Activated CD8-positive, alpha-beta T cell treated with anti-CD3 and anti-CD28 coated beads for 36 hours (primary cell): ENCODE data around the gene CELF6. TPM values are rescaled to one million over a fixed set of nuclear protein-coding genes. Genes with fewer than 3 reads are reported as not detected.

Source experiments
- ATAC-seq: fragments of 200-7000 bp; cut with Tn5 transposase; one replicate; pipeline ENCODE4 v1.10.0; 2021; ENCODE audit warnings: mild to moderate bottlenecking, moderate library complexity
- CTCF ChIA-PET: fragments of 350-600 bp; sonication (Branson Sonifier 250); formaldehyde crosslinking; loops from one replicate; lab custom pipeline; 2021; ENCODE audit warnings: antibody characterized with exemption; lab: Charles Lee
- POLR2A ChIA-PET: fragments of 350-600 bp; sonication (Branson Sonifier 250); formaldehyde crosslinking; loops from one replicate; lab custom pipeline; 2021; ENCODE audit warnings: antibody characterized with exemption; lab: Charles Lee
- DNase-seq: peaks from one replicate; pipeline ENCODE4 v3.0.0-alpha.2; 2020
- H3K27ac Mint-ChIP-seq: one replicate; pipeline ENCODE4 v1.8.0; 2021; ENCODE audit warnings: mild to moderate bottlenecking, mixed read lengths
- H3K27me3 Mint-ChIP-seq: one replicate; pipeline ENCODE4 v1.8.0; 2021; ENCODE audit warnings: mixed read lengths
- H3K36me3 Mint-ChIP-seq: one replicate; pipeline ENCODE4 v1.8.0; 2021; ENCODE audit warnings: low read depth, mixed read lengths
- H3K4me1 Mint-ChIP-seq: one replicate; pipeline ENCODE4 v1.8.0; 2021; ENCODE audit warnings: low read depth, mixed read lengths
- H3K4me3 Mint-ChIP-seq: one replicate; pipeline ENCODE4 v1.8.0; 2021; ENCODE audit warnings: mild to moderate bottlenecking, moderate library complexity, mixed read lengths
- H3K9me3 Mint-ChIP-seq: one replicate; pipeline ENCODE4 v1.8.0; 2021; ENCODE audit warnings: mixed read lengths
- intact Hi-C: fragments of 100-400 bp; cut with micrococcal nuclease; formaldehyde crosslinking; loops from one replicate; pipeline ENCODE4 v1.10.0; 2022
- total RNA-seq, 2 experiments: library from RNA; stranded (reverse); gene quantifications; one replicate each; pipeline ENCODE4 v1.2.3, GENCODE V29; 2021
- TF ChIP-seq, protein P1 (sequence below): fragments of 200-600 bp; IDR thresholded peaks from one replicate; pipeline ENCODE4 v1.8.0; 2022; ENCODE audit warnings: antibody characterized with exemption, mild to moderate bottlenecking

Gene CELF6
- total RNA-seq, 2 experiments from 2014 or later, result 0.18 to 0.20 TPM

DNA sequence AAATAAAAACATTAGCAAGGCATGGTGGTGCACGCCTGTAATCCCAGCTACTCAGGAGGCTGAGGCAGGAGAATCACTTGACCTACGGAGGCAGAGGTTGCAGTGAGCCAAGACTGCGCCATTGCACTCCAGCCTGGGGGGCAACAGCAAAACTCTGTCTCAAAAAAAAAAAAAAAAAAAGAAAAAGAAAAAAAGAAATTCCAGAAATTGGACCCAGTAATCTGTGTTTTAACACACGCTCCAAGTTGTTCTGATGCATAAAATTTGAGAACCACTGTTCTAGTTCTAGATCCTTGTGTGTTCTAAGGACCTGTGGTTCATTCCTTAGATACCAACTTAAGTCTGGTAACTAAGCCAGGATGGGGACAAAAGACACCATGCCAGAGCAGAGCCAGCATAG is 50.2 kb downstream of the CELF6 start:
- CTCF ChIA-PET, result interaction anchor here (3.2 kb wide), 1 partner anchor 43 kb away, joined by 9 read pairs; no protein-coding TSS in a partner anchor
- intact Hi-C loops, result no loop called here
- no peak for ATAC-seq
- TF ChIP-seq, protein P1, sequence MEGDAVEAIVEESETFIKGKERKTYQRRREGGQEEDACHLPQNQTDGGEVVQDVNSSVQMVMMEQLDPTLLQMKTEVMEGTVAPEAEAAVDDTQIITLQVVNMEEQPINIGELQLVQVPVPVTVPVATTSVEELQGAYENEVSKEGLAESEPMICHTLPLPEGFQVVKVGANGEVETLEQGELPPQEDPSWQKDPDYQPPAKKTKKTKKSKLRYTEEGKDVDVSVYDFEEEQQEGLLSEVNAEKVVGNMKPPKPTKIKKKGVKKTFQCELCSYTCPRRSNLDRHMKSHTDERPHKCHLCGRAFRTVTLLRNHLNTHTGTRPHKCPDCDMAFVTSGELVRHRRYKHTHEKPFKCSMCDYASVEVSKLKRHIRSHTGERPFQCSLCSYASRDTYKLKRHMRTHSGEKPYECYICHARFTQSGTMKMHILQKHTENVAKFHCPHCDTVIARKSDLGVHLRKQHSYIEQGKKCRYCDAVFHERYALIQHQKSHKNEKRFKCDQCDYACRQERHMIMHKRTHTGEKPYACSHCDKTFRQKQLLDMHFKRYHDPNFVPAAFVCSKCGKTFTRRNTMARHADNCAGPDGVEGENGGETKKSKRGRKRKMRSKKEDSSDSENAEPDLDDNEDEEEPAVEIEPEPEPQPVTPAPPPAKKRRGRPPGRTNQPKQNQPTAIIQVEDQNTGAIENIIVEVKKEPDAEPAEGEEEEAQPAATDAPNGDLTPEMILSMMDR, result no peak
- POLR2A ChIA-PET, result interaction anchor here (0.6 to 1.1 kb wide), 3 partner anchors 47 to 73 kb away, joined by 3 to 4 read pairs (median 3); no protein-coding TSS in a partner anchor
- Mint-ChIP-seq H3K4me3 (no peak overlapping the region), H3K36me3 (peaks cover 25% of the 10 kb centered on the region), H3K27ac (no peak overlapping the region), H3K9me3 (no peaks in the 10 kb centered on the region), H3K27me3 (no peaks in the 10 kb centered on the region), H3K4me1 (peaks cover 48% of the 10 kb centered on the region)
- DNase-seq, result no peak

DNA sequence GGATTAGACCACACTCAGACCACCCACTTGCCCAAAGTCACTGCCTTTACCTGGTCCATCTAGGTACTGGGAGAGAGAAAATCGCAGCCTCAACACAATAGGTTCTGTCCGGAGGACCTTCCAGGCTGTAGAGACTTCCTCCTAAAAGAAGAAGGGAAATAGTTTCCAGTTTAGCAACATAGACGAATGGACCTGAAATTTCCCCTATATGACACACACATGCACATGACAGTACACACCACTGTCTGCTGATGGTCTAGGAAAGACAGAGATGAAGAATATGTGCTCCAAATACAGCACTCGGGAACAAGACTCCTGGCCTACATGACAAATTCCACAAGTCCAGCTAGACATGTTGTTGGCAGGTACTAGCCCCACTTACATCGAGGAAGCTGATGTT is 54.9 kb downstream of the CELF6 start:
- H3K36me3 Mint-ChIP-seq, result peaks cover 62% of the 10 kb centered on the region
- CTCF ChIA-PET, result interaction anchor here (1.2 to 3.2 kb wide), 4 partner anchors 8 to 65 kb away, joined by 3 to 17 read pairs (median 5); no protein-coding TSS in a partner anchor
- H3K4me3 Mint-ChIP-seq, result no peak overlapping the region

DNA sequence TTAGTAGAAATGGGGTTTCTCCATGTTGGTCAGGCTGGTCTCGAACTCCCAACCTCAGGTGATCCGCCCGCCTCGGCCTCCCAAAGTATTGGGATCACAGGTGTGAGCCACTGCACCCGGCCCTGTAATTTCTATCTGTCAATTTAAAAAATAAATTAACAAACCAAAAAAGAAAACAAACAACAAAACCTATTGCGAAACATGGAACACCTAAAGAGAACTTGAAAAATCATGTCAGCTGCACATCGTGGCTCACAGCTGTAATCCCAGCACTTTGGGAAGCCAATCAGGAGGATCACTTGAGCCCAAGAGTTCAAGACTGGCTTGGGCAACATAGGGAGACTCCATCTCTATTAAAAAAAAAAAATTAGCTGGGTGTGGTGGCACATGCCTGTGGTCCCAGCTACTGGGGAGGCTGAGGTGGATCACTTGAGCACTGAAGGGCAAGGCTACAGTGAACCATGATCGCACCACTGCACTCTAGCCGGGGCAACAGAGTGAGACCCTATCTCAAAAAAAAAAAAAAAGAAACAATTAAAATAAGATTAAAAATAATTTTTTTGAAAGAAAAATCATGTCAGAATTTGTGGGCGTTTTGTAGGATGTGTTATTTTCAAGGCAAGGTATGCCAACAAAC is 67.2 kb downstream of the CELF6 start:
- Mint-ChIP-seq H3K4me1 (no peaks in the 10 kb centered on the region), H3K27me3 (no peaks in the 10 kb centered on the region), H3K36me3 (peaks cover 52% of the 10 kb centered on the region), H3K9me3 (no peaks in the 10 kb centered on the region), H3K27ac (no peak overlapping the region), H3K4me3 (no peak overlapping the region)
- TF ChIP-seq, protein P1, result no peak
- intact Hi-C loops, result no loop called here
- ATAC-seq, result no peak
- no peak for DNase-seq
- ChIA-PET POLR2A (interaction anchor here (1.1 kb wide), 1 partner anchor 54 kb away, joined by 3 read pairs; no protein-coding TSS in a partner anchor), CTCF (interaction anchor here (0.8 kb wide), 1 partner anchor 33 kb away, joined by 3 read pairs; no protein-coding TSS in a partner anchor)

More for the DNA sequence above, 54.9 kb downstream of the CELF6 start:
- intact Hi-C loops, result no loop called here
- ATAC-seq (no peak), DNase-seq (no peak)
- Mint-ChIP-seq H3K27me3 (no peaks in the 10 kb centered on the region), H3K9me3 (no peaks in the 10 kb centered on the region), H3K4me1 (peaks cover 44% of the 10 kb centered on the region), H3K27ac (peak overlapping the region; percentile 9)
- POLR2A ChIA-PET, result interaction anchor here (0.7 to 2.2 kb wide), 6 partner anchors 14 to 111 kb away, joined by 3 to 20 read pairs (median 4); partner anchors contain the start of gene HEXA
- TF ChIP-seq, protein P1, result no peak

DNA sequence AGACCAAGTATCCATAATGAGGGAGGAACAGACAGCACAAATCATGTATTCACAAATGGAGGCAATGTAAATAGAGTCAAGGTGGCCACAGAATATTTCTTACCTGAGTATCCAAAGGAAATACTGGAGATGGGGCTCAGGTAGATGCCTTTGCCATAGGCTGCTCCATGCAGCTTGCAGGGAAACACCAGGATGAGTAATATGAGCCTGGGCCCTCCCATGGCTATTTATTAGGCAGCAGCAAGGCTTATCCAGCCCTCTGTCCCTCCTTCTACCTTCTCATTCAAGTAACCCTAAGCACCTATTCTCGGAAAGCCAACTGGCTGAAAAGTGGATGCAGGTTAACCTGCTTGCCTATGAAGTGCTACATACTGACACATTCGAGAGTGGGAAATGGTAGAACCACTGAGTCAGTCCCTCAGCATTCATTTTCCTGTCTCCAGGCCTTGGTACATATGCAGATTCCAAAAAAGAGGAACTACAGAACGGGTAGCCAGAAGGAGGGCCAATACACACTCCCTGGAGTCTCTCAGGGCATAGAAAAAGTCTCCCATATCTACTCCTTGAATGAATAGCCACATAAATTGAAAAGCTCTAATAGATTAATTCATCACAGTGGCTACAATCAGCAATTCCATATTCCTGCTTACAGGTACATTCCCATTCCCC is 70.7 kb downstream of the CELF6 start:
- ATAC-seq, result no peak
- H3K4me3 Mint-ChIP-seq, result no peak overlapping the region
- ChIA-PET CTCF (interaction anchor here (1.0 kb wide), 1 partner anchor 22 kb away, joined by 3 read pairs; no protein-coding TSS in a partner anchor), POLR2A (interaction anchor here (1.1 to 1.7 kb wide), 3 partner anchors 9 to 19 kb away, joined by 3 to 7 read pairs (median 4); partner anchors contain the start of gene PKM)
- intact Hi-C loops, result no loop called here
- H3K27ac Mint-ChIP-seq, result no peak overlapping the region
- peaks cover 38% of the 10 kb centered on the region for H3K36me3 Mint-ChIP-seq
- H3K9me3 Mint-ChIP-seq, result no peaks in the 10 kb centered on the region
- no peaks in the 10 kb centered on the region for H3K4me1 Mint-ChIP-seq
- H3K27me3 Mint-ChIP-seq, result no peaks in the 10 kb centered on the region
- TF ChIP-seq, protein P1, result no peak
- DNase-seq, result no peak
